ENCODE data around the gene PRKCH.

DNA sequence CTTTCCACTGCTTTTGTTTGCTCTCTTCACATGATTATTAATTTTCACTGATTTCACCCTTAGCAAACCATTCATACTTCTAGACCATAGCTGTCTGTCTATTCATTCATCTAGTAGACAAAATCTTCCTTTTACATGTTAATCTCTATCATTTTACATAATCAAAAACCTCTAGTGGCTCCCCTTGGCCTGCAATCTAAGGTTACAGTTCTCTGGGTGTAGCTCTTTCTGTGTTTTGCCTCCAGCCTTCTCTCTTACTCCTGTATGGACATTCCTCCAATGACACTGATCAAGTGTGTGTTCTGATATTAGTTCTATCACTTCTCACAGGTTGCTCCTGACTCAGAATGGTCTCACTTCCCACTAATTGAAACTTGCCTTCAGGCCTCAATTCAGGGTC lies 56.4 kb downstream of the PRKCH start:
- TF ChIP-seq, protein P1, sequence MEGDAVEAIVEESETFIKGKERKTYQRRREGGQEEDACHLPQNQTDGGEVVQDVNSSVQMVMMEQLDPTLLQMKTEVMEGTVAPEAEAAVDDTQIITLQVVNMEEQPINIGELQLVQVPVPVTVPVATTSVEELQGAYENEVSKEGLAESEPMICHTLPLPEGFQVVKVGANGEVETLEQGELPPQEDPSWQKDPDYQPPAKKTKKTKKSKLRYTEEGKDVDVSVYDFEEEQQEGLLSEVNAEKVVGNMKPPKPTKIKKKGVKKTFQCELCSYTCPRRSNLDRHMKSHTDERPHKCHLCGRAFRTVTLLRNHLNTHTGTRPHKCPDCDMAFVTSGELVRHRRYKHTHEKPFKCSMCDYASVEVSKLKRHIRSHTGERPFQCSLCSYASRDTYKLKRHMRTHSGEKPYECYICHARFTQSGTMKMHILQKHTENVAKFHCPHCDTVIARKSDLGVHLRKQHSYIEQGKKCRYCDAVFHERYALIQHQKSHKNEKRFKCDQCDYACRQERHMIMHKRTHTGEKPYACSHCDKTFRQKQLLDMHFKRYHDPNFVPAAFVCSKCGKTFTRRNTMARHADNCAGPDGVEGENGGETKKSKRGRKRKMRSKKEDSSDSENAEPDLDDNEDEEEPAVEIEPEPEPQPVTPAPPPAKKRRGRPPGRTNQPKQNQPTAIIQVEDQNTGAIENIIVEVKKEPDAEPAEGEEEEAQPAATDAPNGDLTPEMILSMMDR (IDR thresholded peaks at IDR 0.05; ENCODE audit: borderline replicate concordance, extremely low read depth, low read length, poor library complexity, severe bottlenecking): no peak
- TF ChIP-seq EZH2 (IDR thresholded peaks at IDR 0.05; ENCODE audit: borderline replicate concordance, low read depth, low read length, severe bottlenecking): no peak
